Neural cell (in vitro differentiated cells): ENCODE measurements around the gene AGBL4. TPM values are rescaled to one million over a fixed set of nuclear protein-coding genes. Genes with fewer than 3 reads are reported as not detected.

Source experiments
- H2AFZ ChIP-seq: fragments of 200-600, 300-800 bp; sonication (generic), shearing (Covaris generic); 2 replicates; pipeline ENCODE4 v1.6.0; 2014; ENCODE audit warnings: low read depth, mild to moderate bottlenecking, antibody characterized with exemption, low read length, moderate library complexity
- H3F3A ChIP-seq: fragments of 200-600 bp; shearing (Covaris generic); 2 replicates; pipeline ENCODE4 v1.6.1; 2016; ENCODE audit warnings: mild to moderate bottlenecking, moderate library complexity, mixed read lengths, antibody characterized with exemption, low read length; ENCODE audit not compliant: insufficient read depth, poor library complexity, severe bottlenecking
- H3K27ac ChIP-seq: fragments of 200-600, 300-800 bp; sonication (generic), shearing (Covaris generic); 2 replicates; pipeline ENCODE4 v1.5.1; 2014; ENCODE audit warnings: mild to moderate bottlenecking, low read length, moderate library complexity
- H3K27me3 ChIP-seq: fragments of 300-800, 200-600 bp; sonication (generic), shearing (Covaris generic); 2 replicates; pipeline ENCODE4 v1.6.0; 2014; ENCODE audit warnings: mild to moderate bottlenecking, low read depth, low read length, moderate library complexity; ENCODE audit not compliant: insufficient read depth
- H3K36me3 ChIP-seq: fragments of 300-800, 200-600 bp; sonication (generic), shearing (Covaris generic); 2 replicates; pipeline ENCODE4 v1.5.1; 2014; ENCODE audit warnings: mild to moderate bottlenecking, antibody characterized with exemption, low read length, moderate library complexity; ENCODE audit not compliant: insufficient read depth
- H3K4me2 ChIP-seq: fragments of 300-800, 200-600 bp; sonication (generic), shearing (Covaris generic); 2 replicates; pipeline ENCODE4 v1.6.0; 2014; ENCODE audit warnings: mild to moderate bottlenecking, low read length
- H3K4me3 ChIP-seq: fragments of 300-800, 200-600 bp; sonication (generic), shearing (Covaris generic); 2 replicates; pipeline ENCODE4 v1.5.1; 2014; ENCODE audit warnings: mild to moderate bottlenecking, low read length, moderate library complexity
- H3K79me2 ChIP-seq: fragments of 200-600 bp; shearing (Covaris generic); replicated peaks from 2 replicates; pipeline ENCODE4 v1.6.0; 2014; ENCODE audit warnings: mild to moderate bottlenecking, low read length, moderate library complexity; ENCODE audit not compliant: insufficient read depth
- H3K9ac ChIP-seq: fragments of 300-800, 200-600 bp; sonication (generic), shearing (Covaris generic); 2 replicates; pipeline ENCODE4 v1.6.1; 2016; ENCODE audit warnings: mild to moderate bottlenecking, low read length, mixed read lengths
- H3K9me2 ChIP-seq: fragments of 200-600 bp; shearing (Covaris generic); 2 replicates; pipeline ENCODE4 v1.6.1; 2016; ENCODE audit warnings: mild to moderate bottlenecking, low read length, mixed read lengths; ENCODE audit not compliant: insufficient read depth
- H3K9me3 ChIP-seq: fragments of 200-600, 300-800 bp; sonication (generic), shearing (Covaris generic); 2 replicates; pipeline ENCODE4 v1.6.1; 2016; ENCODE audit warnings: mild to moderate bottlenecking, mixed run types, low read length, moderate library complexity, mixed read lengths
- H4K20me1 ChIP-seq: fragments of 200-600 bp; shearing (Covaris generic); 2 replicates; pipeline ENCODE4 v1.6.1; 2016; ENCODE audit warnings: mild to moderate bottlenecking, mixed run types; ENCODE audit not compliant: insufficient read depth
- CTCF ChIP-seq: fragments of 450-650 bp; IDR thresholded peaks from 2 replicates; pipeline ENCODE4 v1.5.1; 2014; ENCODE audit warnings: antibody characterized with exemption, mild to moderate bottlenecking, moderate library complexity; ENCODE audit not compliant: poor library complexity, severe bottlenecking
- EP300 ChIP-seq: fragments of 450-650 bp; conservative IDR thresholded peaks from 2 replicates; pipeline ENCODE4 v1.6.1; 2014; ENCODE audit warnings: antibody characterized with exemption, mild to moderate bottlenecking, moderate library complexity; ENCODE audit not compliant: poor library complexity, severe bottlenecking
- EZH2 ChIP-seq: fragments of 200-600, 300-800 bp; shearing (Covaris generic), sonication (generic); IDR thresholded peaks from 2 replicates; pipeline ENCODE4 v1.6.1; 2014; ENCODE audit warnings: antibody characterized with exemption, low read length, borderline replicate concordance, mild to moderate bottlenecking; ENCODE audit not compliant: insufficient read depth, poor library complexity, severe bottlenecking
- MXI1 ChIP-seq: fragments of 450-650 bp; conservative IDR thresholded peaks from 2 replicates; pipeline ENCODE4 v1.6.1; 2014; ENCODE audit warnings: antibody characterized with exemption, mild to moderate bottlenecking; ENCODE audit not compliant: poor library complexity, severe bottlenecking
- POLR2AphosphoS5 ChIP-seq: IDR thresholded peaks from 2 replicates; pipeline ENCODE4 v1.6.1; 2012
- RAD21 ChIP-seq: fragments of 450-650 bp; conservative IDR thresholded peaks from 2 replicates; pipeline ENCODE4 v1.6.1; 2014; ENCODE audit warnings: antibody characterized with exemption, mild to moderate bottlenecking, moderate library complexity
- SMC3 ChIP-seq: fragments of 450-650 bp; conservative IDR thresholded peaks from 2 replicates; pipeline ENCODE4 v1.6.1; 2014; ENCODE audit warnings: antibody characterized with exemption, mild to moderate bottlenecking, moderate library complexity; ENCODE audit not compliant: poor library complexity
- TAF1 ChIP-seq: IDR thresholded peaks from 2 replicates; pipeline ENCODE4 v1.6.1; 2012; ENCODE audit warnings: low read depth
- polyA plus RNA-seq: library from polyadenylated mRNA; depleted of rRNA; stranded (reverse); fragments of >200 nt; gene quantifications from 2 replicates; pipeline ENCODE4 v1.2.3, GENCODE V29; 2014
- TF ChIP-seq, protein P1 (sequence below): IDR thresholded peaks from 2 replicates; pipeline ENCODE4 v1.6.1; 2012; ENCODE audit warnings: borderline replicate concordance

The AGBL4 gene
- polyA plus RNA-seq, 1 donor from 2014 or later: 1.3 TPM

DNA sequence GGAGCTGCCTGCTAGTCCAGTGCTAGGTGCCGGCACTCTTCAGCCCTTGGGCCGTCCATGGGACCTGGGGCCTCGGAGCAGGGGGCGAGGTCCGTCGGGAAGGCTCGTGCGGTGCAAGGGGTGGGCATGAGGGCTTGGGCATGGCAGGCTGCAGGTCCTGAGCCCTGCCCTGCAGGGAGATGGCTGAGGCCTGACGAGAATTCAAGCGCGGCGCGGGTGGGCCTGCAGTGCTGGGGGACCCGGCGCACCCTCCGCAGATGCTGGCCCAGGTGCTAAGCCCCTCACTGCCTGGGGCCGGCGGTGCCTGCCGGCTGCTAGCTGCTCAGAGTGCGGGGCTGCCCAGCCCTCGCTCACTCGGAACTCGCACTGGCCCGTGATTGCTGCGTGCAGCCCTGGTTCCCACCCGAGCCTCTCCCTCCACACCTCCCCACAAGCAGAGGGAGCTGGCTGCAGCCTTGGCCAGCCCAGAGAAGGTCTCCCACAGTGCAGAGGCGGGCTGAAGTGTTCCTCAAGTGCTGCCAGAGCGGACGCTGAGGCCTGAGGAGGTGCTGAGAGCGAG is 467.0 kb downstream of the AGBL4 start:
- Histone ChIP-seq H3K27me3 (no peaks in the 10 kb centered on the region), H3K9me2 (no peaks in the 10 kb centered on the region), H3F3A (no peaks in the 10 kb centered on the region), H3K36me3 (no peaks in the 10 kb centered on the region), H2AFZ (no peak overlapping the region), H3K4me2 (no peak overlapping the region), H3K27ac (no peak overlapping the region), H4K20me1 (no peaks in the 10 kb centered on the region), H3K9ac (no peak overlapping the region), H3K9me3 (peaks cover 6% of the 10 kb centered on the region), H3K4me3 (no peak overlapping the region), H3K79me2 (no peaks in the 10 kb centered on the region)
- TF ChIP-seq CTCF (no peak), TAF1 (no peak), RAD21 (no peak), POLR2AphosphoS5 (no peak), EZH2 (no peak), EP300 (no peak), SMC3 (no peak), MXI1 (no peak)
- TF ChIP-seq, protein P1, sequence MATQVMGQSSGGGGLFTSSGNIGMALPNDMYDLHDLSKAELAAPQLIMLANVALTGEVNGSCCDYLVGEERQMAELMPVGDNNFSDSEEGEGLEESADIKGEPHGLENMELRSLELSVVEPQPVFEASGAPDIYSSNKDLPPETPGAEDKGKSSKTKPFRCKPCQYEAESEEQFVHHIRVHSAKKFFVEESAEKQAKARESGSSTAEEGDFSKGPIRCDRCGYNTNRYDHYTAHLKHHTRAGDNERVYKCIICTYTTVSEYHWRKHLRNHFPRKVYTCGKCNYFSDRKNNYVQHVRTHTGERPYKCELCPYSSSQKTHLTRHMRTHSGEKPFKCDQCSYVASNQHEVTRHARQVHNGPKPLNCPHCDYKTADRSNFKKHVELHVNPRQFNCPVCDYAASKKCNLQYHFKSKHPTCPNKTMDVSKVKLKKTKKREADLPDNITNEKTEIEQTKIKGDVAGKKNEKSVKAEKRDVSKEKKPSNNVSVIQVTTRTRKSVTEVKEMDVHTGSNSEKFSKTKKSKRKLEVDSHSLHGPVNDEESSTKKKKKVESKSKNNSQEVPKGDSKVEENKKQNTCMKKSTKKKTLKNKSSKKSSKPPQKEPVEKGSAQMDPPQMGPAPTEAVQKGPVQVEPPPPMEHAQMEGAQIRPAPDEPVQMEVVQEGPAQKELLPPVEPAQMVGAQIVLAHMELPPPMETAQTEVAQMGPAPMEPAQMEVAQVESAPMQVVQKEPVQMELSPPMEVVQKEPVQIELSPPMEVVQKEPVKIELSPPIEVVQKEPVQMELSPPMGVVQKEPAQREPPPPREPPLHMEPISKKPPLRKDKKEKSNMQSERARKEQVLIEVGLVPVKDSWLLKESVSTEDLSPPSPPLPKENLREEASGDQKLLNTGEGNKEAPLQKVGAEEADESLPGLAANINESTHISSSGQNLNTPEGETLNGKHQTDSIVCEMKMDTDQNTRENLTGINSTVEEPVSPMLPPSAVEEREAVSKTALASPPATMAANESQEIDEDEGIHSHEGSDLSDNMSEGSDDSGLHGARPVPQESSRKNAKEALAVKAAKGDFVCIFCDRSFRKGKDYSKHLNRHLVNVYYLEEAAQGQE: no peak

- Histone ChIP-seq H2AFZ (no peak overlapping the region), H3K4me2 (no peak overlapping the region), H3K9me2 (no peaks in the 10 kb centered on the region), H3K36me3 (no peaks in the 10 kb centered on the region), H3K4me3 (no peak overlapping the region), H3K27ac (no peak overlapping the region), H3K79me2 (no peaks in the 10 kb centered on the region), H4K20me1 (no peaks in the 10 kb centered on the region), H3F3A (no peaks in the 10 kb centered on the region), H3K9me3 (peaks cover 3% of the 10 kb centered on the region), H3K27me3 (no peaks in the 10 kb centered on the region), H3K9ac (no peak overlapping the region)
- no peak for TF ChIP-seq MXI1
- no peak for TF ChIP-seq SMC3
- no peak for TF ChIP-seq TAF1
- TF ChIP-seq CTCF: no peak
- TF ChIP-seq POLR2AphosphoS5: no peak
- no peak for TF ChIP-seq RAD21
- TF ChIP-seq EP300: no peak
- TF ChIP-seq, protein P1: no peak
- TF ChIP-seq EZH2: no peak
Observed at GRCh38 chr1:49552101-49552500, 471.7 kb downstream of the AGBL4 start.
